ENCODE data around the gene AK1. TPM values are rescaled to one million over a fixed set of nuclear protein-coding genes. Genes with fewer than 3 reads are reported as not detected.
A peak's percentile ranks its signal among the peaks of the same experiment; 100 is the strongest.

AK1 gene
- total RNA-seq, result 10 to 100 TPM; 27.7 to 28.5 TPM

- Mint-ChIP-seq H3K4me1 (ENCODE audit: low read depth) (peaks cover 5% of the 10 kb centered on the region), H3K4me3 (no peak within 1 kb of the TSS), H3K27ac (no peak within 1 kb of the TSS), H3K36me3 (peaks cover 2% of the 10 kb centered on the region), H3K27me3 (no peaks in the 10 kb centered on the region), H3K9me3 (no peaks in the 10 kb centered on the region)
- intact Hi-C loops (cut with micrococcal nuclease), result no loop called here
- CTCF ChIA-PET, result interaction anchor here (1.5 to 2.3 kb wide), 2 partner anchors 7 to 143 kb away, joined by 3 to 7 read pairs; partner anchors contain the start of gene TOR2A
- POLR2A ChIA-PET, result no interaction called here
- DNase-seq, result no peak
Measured at GRCh38 chr9:127877566-127877998, at the start of gene AK1. AK1 (minus strand) TSS chr9:127877675; CDS start chr9:127874617, 3,058 bp downstream.

- H3K4me3 Mint-ChIP-seq, result peak overlapping the region; percentile 70
- DNase-seq, result no peak
Measured at GRCh38 chr9:127926906-127927200, 49.4 kb upstream of the AK1 start.

GRCh38 chr9:127925959-127926905 is 48.8 kb upstream of the AK1 start:
- ChIA-PET POLR2A (no interaction called here), CTCF (interaction anchor here (0.6 to 5.4 kb wide), 3 partner anchors 29 to 192 kb away, joined by 4 to 24 read pairs (median 11); partner anchors contain the start of gene TOR2A)
- DNase-seq, result no peak
- Mint-ChIP-seq H3K27me3 (peaks cover 6% of the 10 kb centered on the region), H3K27ac (no peak overlapping the region), H3K4me3 (no peak overlapping the region), H3K9me3 (no peaks in the 10 kb centered on the region), H3K4me1 (ENCODE audit: low read depth) (peaks cover 18% of the 10 kb centered on the region), H3K36me3 (no peaks in the 10 kb centered on the region)
- intact Hi-C loops (cut with micrococcal nuclease), result loop anchor here (10.0 kb wide), 2 partner anchors 351 to 421 kb away; no protein-coding TSS in a partner anchor

More at GRCh38 chr9:127926906-127927200, 49.4 kb upstream of the AK1 start:
- Mint-ChIP-seq H3K9me3 (no peaks in the 10 kb centered on the region), H3K27ac (no peak overlapping the region), H3K27me3 (peaks cover 6% of the 10 kb centered on the region), H3K4me1 (ENCODE audit: low read depth) (peaks cover 20% of the 10 kb centered on the region), H3K36me3 (no peaks in the 10 kb centered on the region)
- CTCF ChIA-PET, result no interaction called here
- intact Hi-C loops (cut with micrococcal nuclease), result loop anchor here (1.0 to 10.0 kb wide), 3 partner anchors 10 to 422 kb away; partner anchors contain the start of gene ST6GALNAC4
- POLR2A ChIA-PET, result no interaction called here

GRCh38 chr9:127924736-127925444 is 47.4 kb upstream of the AK1 start:
- POLR2A ChIA-PET, result interaction anchor here (0.6 kb wide), 1 partner anchor 312 kb away, joined by 3 read pairs; no protein-coding TSS in a partner anchor
- H3K27ac Mint-ChIP-seq, result no peak overlapping the region
- H3K4me3 Mint-ChIP-seq, result no peak overlapping the region

GRCh38 chr9:127923771-127924170 is 46.3 kb upstream of the AK1 start:
- POLR2A ChIA-PET, result interaction anchor here (0.8 kb wide), 1 partner anchor 138 kb away, joined by 3 read pairs; the partner anchor contains the start of gene CDK9
- no peaks in the 10 kb centered on the region for H3K36me3 Mint-ChIP-seq
- no peak for DNase-seq
- CTCF ChIA-PET, result interaction anchor here (0.7 to 5.4 kb wide), 3 partner anchors 23 to 111 kb away, joined by 3 to 24 read pairs (median 4); no protein-coding TSS in a partner anchor
- H3K4me1 Mint-ChIP-seq (ENCODE audit: low read depth), result peaks cover 18% of the 10 kb centered on the region
- intact Hi-C loops (cut with micrococcal nuclease), result loop anchor here (10.0 kb wide), 2 partner anchors 349 to 419 kb away; no protein-coding TSS in a partner anchor
- H3K27me3 Mint-ChIP-seq, result peaks cover 6% of the 10 kb centered on the region
- H3K4me3 Mint-ChIP-seq, result no peak overlapping the region
- H3K27ac Mint-ChIP-seq, result no peak overlapping the region
- no peaks in the 10 kb centered on the region for H3K9me3 Mint-ChIP-seq

More at GRCh38 chr9:127924736-127925444, 47.4 kb upstream of the AK1 start:
- H3K27me3 Mint-ChIP-seq, result peaks cover 6% of the 10 kb centered on the region
- CTCF ChIA-PET, result interaction anchor here (1.1 to 5.4 kb wide), 2 partner anchors 110 to 161 kb away, joined by 4 to 24 read pairs; no protein-coding TSS in a partner anchor
- H3K36me3 Mint-ChIP-seq, result no peaks in the 10 kb centered on the region
- H3K9me3 Mint-ChIP-seq, result no peaks in the 10 kb centered on the region
- intact Hi-C loops (cut with micrococcal nuclease), result loop anchor here (10.0 kb wide), 2 partner anchors 350 to 420 kb away; no protein-coding TSS in a partner anchor
- H3K4me1 Mint-ChIP-seq (ENCODE audit: low read depth), result peaks cover 10% of the 10 kb centered on the region
- no peak for DNase-seq

GRCh38 chr9:127923046-127923445 is 45.6 kb upstream of the AK1 start:
- Mint-ChIP-seq H3K27me3 (peaks cover 5% of the 10 kb centered on the region), H3K4me1 (ENCODE audit: low read depth) (peaks cover 25% of the 10 kb centered on the region), H3K9me3 (no peaks in the 10 kb centered on the region), H3K27ac (no peak overlapping the region), H3K36me3 (no peaks in the 10 kb centered on the region), H3K4me3 (no peak overlapping the region)
- ChIA-PET POLR2A (interaction anchor here (0.8 kb wide), 1 partner anchor 137 kb away, joined by 3 read pairs; the partner anchor contains the start of gene CDK9), CTCF (interaction anchor here (0.7 to 5.4 kb wide), 10 partner anchors 9 to 189 kb away, joined by 3 to 57 read pairs (median 8); partner anchors contain the start of gene TOR2A)
- intact Hi-C loops (cut with micrococcal nuclease), result loop anchor here (10.0 kb wide), 2 partner anchors 348 to 418 kb away; no protein-coding TSS in a partner anchor
- DNase-seq, result no peak

GRCh38 chr9:127921557-127922120 is 44.2 kb upstream of the AK1 start:
- POLR2A ChIA-PET, result interaction anchor here (0.7 to 1.1 kb wide), 3 partner anchors 8 to 206 kb away, joined by 3 to 5 read pairs (median 3); partner anchors contain the start of genes CDK9, PIP5KL1, PTRH1 and TTC16

GRCh38 chr9:127920794-127921193 is 43.3 kb upstream of the AK1 start:
- intact Hi-C loops (cut with micrococcal nuclease), result loop anchor here (1.0 to 10.0 kb wide), 3 partner anchors 185 to 416 kb away; partner anchors contain the start of gene TOR2A
- Mint-ChIP-seq H3K27me3 (peaks cover 5% of the 10 kb centered on the region), H3K4me3 (no peak overlapping the region), H3K27ac (no peak overlapping the region), H3K4me1 (ENCODE audit: low read depth) (peaks cover 34% of the 10 kb centered on the region), H3K36me3 (no peaks in the 10 kb centered on the region), H3K9me3 (no peaks in the 10 kb centered on the region)
- ChIA-PET CTCF (interaction anchor here (0.6 to 5.4 kb wide), 42 partner anchors 8 to 676 kb away, joined by 3 to 57 read pairs (median 5); partner anchors contain the start of genes CDK9, DPM2, ENG and PIP5KL1), POLR2A (interaction anchor here (0.9 kb wide), 1 partner anchor 205 kb away, joined by 3 read pairs; the partner anchor contains the start of genes PTRH1 and TTC16)
- DNase-seq, result no peak

More at GRCh38 chr9:127921557-127922120, 44.2 kb upstream of the AK1 start:
- Mint-ChIP-seq H3K27me3 (peaks cover 5% of the 10 kb centered on the region), H3K4me1 (ENCODE audit: low read depth) (peaks cover 35% of the 10 kb centered on the region), H3K27ac (no peak overlapping the region), H3K4me3 (peak overlapping the region; percentile 49), H3K36me3 (no peaks in the 10 kb centered on the region), H3K9me3 (no peaks in the 10 kb centered on the region)
- CTCF ChIA-PET, result interaction anchor here (0.6 to 5.4 kb wide), 45 partner anchors 8 to 676 kb away, joined by 3 to 57 read pairs (median 5); partner anchors contain the start of genes CDK9, DPM2, ENG and PIP5KL1
- DNase-seq, result peak; percentile 86
- intact Hi-C loops (cut with micrococcal nuclease), result loop anchor here (1.0 to 10.0 kb wide), 3 partner anchors 186 to 417 kb away; partner anchors contain the start of gene TOR2A

- ChIA-PET POLR2A (no interaction called here), CTCF (interaction anchor here (0.7 to 4.8 kb wide), 6 partner anchors 19 to 330 kb away, joined by 3 to 57 read pairs (median 10); partner anchors contain the start of gene TOR2A)
- Mint-ChIP-seq H3K9me3 (no peaks in the 10 kb centered on the region), H3K4me1 (ENCODE audit: low read depth) (peaks cover 42% of the 10 kb centered on the region), H3K27ac (peak overlapping the region; percentile 43), H3K4me3 (no peak overlapping the region), H3K27me3 (peaks cover 3% of the 10 kb centered on the region), H3K36me3 (no peaks in the 10 kb centered on the region)
- DNase-seq, result peak; percentile 71
- intact Hi-C loops (cut with micrococcal nuclease), result loop anchor here (2.0 to 5.0 kb wide), 2 partner anchors 15 to 202 kb away; partner anchors contain the start of genes PTRH1 and TTC16
Measured at GRCh38 chr9:127919253-127919815, 41.9 kb upstream of the AK1 start.

Measured in activated CD4-positive, alpha-beta memory T cell treated with anti-CD3 and anti-CD28 coated beads for 36 hours (primary cell).